ENCODE measurements around the gene USP21. TPM values are rescaled to one million over a fixed set of nuclear protein-coding genes. Genes with fewer than 3 reads are reported as not detected.
A peak's percentile ranks its signal among the peaks of the same experiment; 100 is the strongest.

USP21 gene
- total RNA-seq, 1 donor from 2014 or later, result 13.1 TPM

- DNase-seq (ENCODE audit: extremely low read depth, low read depth, low spot score), result no peak
Measured at GRCh38 chr1:161192476-161193465, 33.5 kb downstream of the USP21 start.

GRCh38 chr1:161193561-161194235 is 34.4 kb downstream of the USP21 start:
- DNase-seq (ENCODE audit: extremely low read depth, low read depth, low spot score), result no peak

- no peak for DNase-seq (ENCODE audit: extremely low read depth, low read depth, low spot score)
Measured at GRCh38 chr1:161195171-161195570, 35.9 kb downstream of the USP21 start.

DNA sequence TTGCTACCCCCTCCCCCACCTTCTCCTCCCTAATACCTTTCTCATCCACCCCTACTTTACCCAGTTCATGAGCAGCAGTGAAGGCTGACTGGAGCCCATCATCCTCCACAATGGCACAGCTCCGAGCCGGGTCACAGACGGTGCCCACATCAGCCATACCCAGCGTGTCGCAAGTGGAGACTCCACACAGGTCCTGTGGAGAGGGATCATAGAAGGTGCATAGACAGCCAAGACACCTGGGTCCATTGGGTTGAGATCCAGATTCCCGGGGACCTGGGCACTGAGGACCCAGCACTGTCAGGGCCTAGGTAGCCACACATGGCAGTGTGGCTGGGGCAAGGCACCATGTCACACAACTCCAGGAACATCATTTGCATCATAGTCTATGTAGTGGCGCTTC is 36.8 kb downstream of the USP21 start:
- no peak for DNase-seq (ENCODE audit: extremely low read depth, low read depth, low spot score)

DNA sequence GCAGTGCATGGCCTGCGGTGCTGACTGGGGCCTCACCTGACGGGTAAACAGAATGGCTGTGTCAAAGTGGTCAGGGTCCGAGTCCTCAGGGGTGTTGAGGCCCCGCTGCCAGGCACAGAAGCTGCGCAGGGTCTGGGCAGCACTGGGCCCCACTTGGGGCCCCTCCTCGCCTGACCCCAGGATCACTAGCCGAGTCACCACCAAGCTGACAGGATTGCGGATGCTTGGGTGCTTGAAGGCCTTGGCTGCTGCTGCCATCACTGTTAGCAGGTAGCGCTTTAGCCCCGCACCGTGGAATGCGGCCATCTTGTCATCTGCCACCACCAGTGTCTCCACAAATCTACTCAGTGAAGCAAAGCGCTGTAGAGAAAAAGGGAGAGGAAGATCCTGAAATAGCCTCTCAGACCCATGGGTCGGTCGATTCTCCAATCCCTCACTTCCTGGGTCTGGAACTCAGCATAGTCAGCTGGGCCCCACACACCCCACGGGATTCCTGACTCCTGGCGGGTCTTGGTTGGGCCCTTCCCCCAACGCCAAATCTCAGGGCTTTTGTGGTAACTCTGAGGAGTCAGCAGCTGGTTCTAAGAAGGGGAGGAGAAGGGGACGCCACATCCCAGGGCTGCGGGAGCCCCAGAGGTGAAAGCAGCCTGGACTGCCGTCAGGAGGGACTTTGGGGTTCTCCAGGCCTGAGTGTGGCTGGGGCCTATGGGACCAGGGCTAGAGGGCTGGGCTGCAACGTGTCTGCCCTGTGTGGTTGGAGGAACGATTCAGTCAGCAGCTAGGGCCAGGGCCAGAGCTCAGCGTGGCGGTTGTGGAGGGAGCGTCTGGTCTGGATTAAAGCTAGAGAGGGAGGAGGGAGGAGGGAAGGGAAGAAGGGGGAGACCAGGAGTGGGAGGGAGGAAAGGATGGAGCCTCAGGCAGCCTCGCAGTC is 37.5 kb downstream of the USP21 start:
- DNase-seq (ENCODE audit: extremely low read depth, low read depth, low spot score), result no peak

DNA sequence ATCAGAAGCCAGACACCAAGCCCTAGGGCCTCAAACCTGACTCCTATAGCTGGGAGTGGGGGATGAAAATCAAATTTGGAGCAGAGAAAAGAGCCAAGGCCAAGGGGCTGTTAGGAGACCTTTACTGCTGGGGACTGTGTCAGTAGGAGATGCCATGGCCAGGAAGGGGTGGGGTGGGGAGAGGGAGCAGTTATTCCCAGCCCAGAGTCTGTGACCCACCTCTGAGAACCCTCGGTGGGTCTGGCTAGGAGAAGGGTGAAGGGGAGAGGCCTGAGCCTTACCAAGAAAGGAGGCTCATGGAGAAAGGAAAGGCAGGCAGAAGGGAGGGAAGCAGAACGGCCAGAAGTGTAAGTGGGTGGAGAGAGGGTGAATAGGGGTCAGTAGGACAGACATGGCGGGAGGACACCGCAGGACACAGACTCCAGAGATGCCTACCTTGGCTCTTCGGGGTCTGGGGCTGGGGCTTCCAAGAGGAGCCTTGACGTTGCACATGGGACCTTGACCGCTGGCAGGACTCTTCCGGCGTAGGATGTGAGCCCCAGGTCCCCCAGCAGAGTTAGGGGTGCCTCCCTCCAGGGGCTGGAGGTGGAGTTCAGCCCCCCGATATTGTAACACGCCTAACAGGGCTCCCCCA is 38.4 kb downstream of the USP21 start:
- no peak for DNase-seq (ENCODE audit: extremely low read depth, low read depth, low spot score)

- DNase-seq (ENCODE audit: extremely low read depth, low read depth, low spot score), result no peak
Measured at GRCh38 chr1:161198194-161198896, 39.0 kb downstream of the USP21 start.

DNA sequence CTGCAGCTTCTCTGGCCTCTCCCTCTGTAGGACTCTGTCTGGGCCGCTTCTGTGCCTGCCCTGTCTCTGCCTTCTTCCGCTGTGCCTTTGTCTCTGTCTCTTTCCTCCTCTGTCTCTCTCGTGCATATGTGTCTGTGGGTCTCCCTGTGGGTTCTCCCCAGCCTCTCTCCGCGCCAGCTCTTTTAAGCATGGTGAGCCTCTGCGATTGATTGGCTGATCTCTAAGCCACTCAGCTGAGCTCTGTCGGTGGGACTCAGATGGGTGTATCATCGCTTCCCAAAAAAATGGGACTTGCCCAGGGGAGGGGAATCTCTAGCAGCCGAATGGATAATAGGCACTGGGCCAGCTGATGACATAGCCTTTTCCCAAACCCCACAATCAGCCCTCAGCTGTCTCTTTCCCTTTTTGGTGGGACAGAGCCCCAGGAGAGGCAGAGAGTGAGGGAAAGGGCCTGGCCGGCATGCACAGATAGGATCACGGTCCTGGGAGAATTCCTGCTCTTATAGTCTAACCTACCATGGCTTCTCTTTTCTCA is 39.7 kb downstream of the USP21 start, which contains the start of gene ADAMTS4:
Gene ADAMTS4, minus strand, starts transcription at position 158 of the 535 bp plus-strand sequence. CDS start 427 bp downstream, outside the sequence.
- DNase-seq (ENCODE audit: extremely low read depth, low read depth, low spot score), result no peak

GRCh38 chr1:161199506-161200139 is 40.3 kb downstream of the USP21 start:
- no peak for DNase-seq (ENCODE audit: extremely low read depth, low read depth, low spot score)

DNA sequence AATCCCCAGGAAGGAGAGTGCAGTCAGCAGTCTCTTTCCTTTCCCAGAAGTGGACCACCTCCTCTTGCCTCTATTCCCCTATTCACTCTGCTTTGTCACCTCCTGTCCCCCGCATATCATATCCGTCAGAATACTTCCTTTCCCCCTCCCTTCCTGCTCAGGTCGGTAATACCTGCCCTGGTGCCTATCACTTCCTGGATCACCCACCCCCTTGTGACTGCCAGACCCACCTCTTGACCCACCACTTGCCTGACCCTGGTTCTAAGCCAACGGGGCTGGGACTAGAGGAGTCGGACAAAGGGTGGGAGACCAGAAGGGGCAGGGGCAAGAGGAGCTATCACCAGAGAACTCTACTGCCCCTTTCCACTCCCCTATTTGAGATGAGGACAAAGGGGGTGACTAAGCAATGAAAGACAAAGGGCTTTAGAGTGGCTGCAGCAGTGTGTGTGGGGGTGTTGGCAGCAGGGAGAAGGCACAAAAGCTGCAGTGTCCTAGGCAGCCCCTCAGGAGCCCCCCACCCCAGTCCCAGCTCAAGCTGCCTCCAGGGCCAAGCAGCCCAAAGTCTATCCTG is 41.2 kb downstream of the USP21 start:
- DNase-seq (ENCODE audit: extremely low read depth, low read depth, low spot score), result no peak

GRCh38 chr1:161200992-161201835 is 41.9 kb downstream of the USP21 start:
- DNase-seq (ENCODE audit: extremely low read depth, low read depth, low spot score), result peak; percentile 72

GRCh38 chr1:161201836-161202712 is 42.8 kb downstream of the USP21 start, which contains the start of gene NDUFS2:
NDUFS2 (plus strand) TSS chr1:161202367; CDS start chr1:161202386, 19 bp downstream.
- peak; percentile 93 for DNase-seq (ENCODE audit: extremely low read depth, low read depth, low spot score)

GRCh38 chr1:161206411-161207140 is 47.3 kb downstream of the USP21 start:
- no peak for DNase-seq (ENCODE audit: extremely low read depth, low read depth, low spot score)

DNA sequence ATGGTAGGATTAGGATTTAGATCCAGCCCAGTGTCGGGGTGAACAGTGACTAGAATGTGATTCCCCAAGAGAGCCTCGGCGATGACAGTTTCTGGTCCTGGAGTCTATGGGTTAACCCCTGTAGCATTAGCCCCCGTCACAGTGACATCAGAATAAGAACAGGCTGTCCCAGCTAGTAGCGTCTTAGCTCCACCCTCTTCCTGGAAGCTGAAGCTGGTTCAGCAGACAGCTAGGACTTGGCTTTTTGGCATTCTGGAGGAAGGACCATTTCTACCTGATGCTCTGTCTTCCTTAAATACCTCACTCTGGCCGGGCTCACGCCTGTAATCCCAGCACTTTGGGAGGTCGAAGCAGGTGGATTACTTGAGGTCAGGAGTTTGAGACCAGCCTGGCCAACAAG is 47.9 kb downstream of the USP21 start:
- no peak for DNase-seq (ENCODE audit: extremely low read depth, low read depth, low spot score)

DNA sequence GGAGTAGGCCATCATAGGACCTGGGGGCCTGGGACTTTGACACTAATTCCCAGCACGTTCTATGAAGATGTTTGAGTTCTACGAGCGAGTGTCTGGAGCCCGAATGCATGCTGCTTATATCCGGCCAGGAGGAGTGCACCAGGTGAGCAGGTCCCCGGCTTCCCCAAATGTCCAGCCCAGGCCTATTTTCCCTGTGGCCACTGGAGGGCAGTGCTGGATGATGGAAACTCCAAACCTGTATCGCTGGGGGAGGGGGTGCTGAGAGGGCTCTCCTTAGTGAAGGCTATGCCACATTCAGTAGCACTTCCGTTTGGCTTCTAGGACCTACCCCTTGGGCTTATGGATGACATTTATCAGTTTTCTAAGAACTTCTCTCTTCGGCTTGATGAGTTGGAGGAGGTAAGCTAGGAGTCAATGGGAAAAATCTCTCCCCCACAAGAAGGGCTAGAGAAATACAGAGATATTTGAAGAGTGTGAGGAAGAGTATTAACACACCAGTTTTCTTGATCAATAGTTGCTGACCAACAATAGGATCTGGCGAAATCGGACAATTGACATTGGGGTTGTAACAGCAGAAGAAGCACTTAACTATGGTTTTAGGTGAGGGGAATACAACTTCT is 50.6 kb downstream of the USP21 start:
- DNase-seq (ENCODE audit: extremely low read depth, low read depth, low spot score), result no peak

Measured in glomerular endothelial cell (primary cell).